Thyroid gland (tissue), 4 donors: ENCODE measurements around the gene CSRNP3. TPM values are rescaled to one million over a fixed set of nuclear protein-coding genes. Genes with fewer than 3 reads are reported as not detected.

Experiments
- DNase-seq, 2 donors: peaks; one replicate each; pipeline ENCODE4 v3.0.0-alpha.2; 2019
- H3K27ac ChIP-seq, 3 donors: fragments of 200-600 bp; sonication (generic); 1 replicate in 2 of 3; 2 replicates in 1 of 3; pipeline ENCODE4 v1.5.1; 2016 to 2019; ENCODE audit warnings: mild to moderate bottlenecking in 1 of 3, moderate library complexity in 1 of 3
- H3K27me3 ChIP-seq: fragments of 200-600 bp; sonication (generic); one replicate; pipeline ENCODE4 v1.5.1; 2019
- H3K36me3 ChIP-seq, 2 donors: fragments of 200-600 bp; sonication (generic); one replicate each; pipeline ENCODE4 v1.5.1; 2016 to 2019
- H3K4me1 ChIP-seq, 2 donors: fragments of 200-600 bp; sonication (generic); one replicate each; pipeline ENCODE4 v1.5.1; 2017 to 2019
- H3K4me3 ChIP-seq, 3 donors: fragments of 200-600 bp; sonication (generic); replicated peaks in 1 of 3; 1 replicate in 2 of 3; 2 replicates in 1 of 3; pipeline ENCODE4 v1.5.1; 2016; ENCODE audit warnings: mild to moderate bottlenecking in 1 of 3
- H3K9me3 ChIP-seq: fragments of 200-600 bp; sonication (generic); one replicate; pipeline ENCODE4 v1.5.1; 2017
- POLR2A ChIP-seq, 2 donors: fragments of 450-650 bp; IDR thresholded peaks; one replicate each; pipeline ENCODE4 v1.6.1; 2017; ENCODE audit warnings: antibody characterized with exemption in 2 of 2, mild to moderate bottlenecking in 2 of 2, moderate library complexity in 1 of 2
- WGBS, 2 donors: methylation state at CpG; one replicate each; pipeline ENCODE4 v1.1.5; 2017; 5-methylcytosine and 5-hydroxymethylcytosine counted together
- intact Hi-C: fragments of 100-400 bp; cut with DNase I; formaldehyde crosslinking; loops from one replicate; pipeline ENCODE4 v1.15.1; 2023
- total RNA-seq, 4 donors: library from RNA; depleted of rRNA; stranded (reverse); fragments of >200 nt; gene quantifications; one replicate each; pipeline ENCODE4 v1.2.3, GENCODE V29; 2016
- TF ChIP-seq, protein P1 (sequence below), 6 experiments: fragments of 200-600 bp in 3 of 6; fragments of 450-650 bp in 3 of 6; sonication (generic) in 3 of 6; IDR thresholded peaks; one replicate each; pipeline ENCODE4 v1.5.1; 2016 to 2019; ENCODE audit warnings: antibody characterized with exemption in 6 of 6, mild to moderate bottlenecking in 2 of 6, inconsistent platforms in 1 of 6, moderate library complexity in 1 of 6

The CSRNP3 gene
- total RNA-seq, 4 donors from 2014 or later: 6.0 to 16.5 (median 9.9) TPM

DNA sequence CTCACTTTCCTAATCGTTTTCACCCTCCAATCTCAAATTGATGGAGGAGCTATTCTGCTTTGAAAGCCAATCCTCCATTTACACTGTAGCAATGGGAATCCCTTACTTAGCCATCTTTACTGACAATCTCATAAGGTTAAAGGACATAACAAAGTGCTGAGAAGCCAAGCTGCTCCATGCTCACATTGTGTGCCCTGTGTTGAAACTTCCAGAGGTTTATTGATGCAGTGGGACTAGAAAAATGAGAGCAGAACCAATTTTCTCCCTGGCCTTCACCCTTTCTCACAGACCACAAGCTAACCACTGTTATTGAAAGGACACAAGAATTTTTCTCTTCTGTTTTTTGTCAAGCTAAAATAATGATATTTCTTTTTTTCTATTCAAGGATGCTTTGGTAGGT, 63.8 kb downstream of the CSRNP3 start:
- Histone ChIP-seq H3K27ac (no peak overlapping the region), H3K27me3 (no peaks in the 10 kb centered on the region), H3K4me3 (no peak overlapping the region), H3K4me1 (no peaks in the 10 kb centered on the region), H3K36me3 (no peaks in the 10 kb centered on the region), H3K9me3 (no peaks in the 10 kb centered on the region)
- 70 to 89% methylated on average over 1 of the region's 1 CpG for WGBS, 2 donors
- no peak for DNase-seq
- TF ChIP-seq POLR2A (IDR thresholded peaks at IDR 0.05): no peak
- TF ChIP-seq, protein P1, sequence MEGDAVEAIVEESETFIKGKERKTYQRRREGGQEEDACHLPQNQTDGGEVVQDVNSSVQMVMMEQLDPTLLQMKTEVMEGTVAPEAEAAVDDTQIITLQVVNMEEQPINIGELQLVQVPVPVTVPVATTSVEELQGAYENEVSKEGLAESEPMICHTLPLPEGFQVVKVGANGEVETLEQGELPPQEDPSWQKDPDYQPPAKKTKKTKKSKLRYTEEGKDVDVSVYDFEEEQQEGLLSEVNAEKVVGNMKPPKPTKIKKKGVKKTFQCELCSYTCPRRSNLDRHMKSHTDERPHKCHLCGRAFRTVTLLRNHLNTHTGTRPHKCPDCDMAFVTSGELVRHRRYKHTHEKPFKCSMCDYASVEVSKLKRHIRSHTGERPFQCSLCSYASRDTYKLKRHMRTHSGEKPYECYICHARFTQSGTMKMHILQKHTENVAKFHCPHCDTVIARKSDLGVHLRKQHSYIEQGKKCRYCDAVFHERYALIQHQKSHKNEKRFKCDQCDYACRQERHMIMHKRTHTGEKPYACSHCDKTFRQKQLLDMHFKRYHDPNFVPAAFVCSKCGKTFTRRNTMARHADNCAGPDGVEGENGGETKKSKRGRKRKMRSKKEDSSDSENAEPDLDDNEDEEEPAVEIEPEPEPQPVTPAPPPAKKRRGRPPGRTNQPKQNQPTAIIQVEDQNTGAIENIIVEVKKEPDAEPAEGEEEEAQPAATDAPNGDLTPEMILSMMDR (IDR thresholded peaks at IDR 0.05): no peak
- intact Hi-C loops: no loop called here

DNA sequence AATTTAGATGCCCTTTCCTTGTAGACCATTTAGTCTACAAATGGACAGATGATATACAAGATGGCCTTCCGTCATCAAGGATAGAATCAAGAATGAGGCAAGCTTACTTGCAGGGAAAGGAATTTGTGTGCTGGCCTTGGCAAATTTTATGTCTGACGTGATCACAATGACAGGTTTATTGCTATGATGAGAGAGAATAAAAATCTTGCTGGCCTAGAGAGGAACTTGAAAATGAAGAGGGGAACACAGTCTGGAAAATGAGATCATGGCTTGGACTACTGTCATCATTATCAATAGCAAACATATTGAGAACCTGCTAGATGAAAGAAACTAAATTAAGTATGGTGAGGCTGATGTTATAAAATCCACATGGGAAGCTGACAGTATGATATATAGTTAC, 66.0 kb downstream of the CSRNP3 start:
- no peak for TF ChIP-seq POLR2A (IDR thresholded peaks at IDR 0.05)
- TF ChIP-seq, protein P1 (IDR thresholded peaks at IDR 0.05): no peak
- Histone ChIP-seq H3K4me1 (peaks cover 0 to 10% of the 10 kb centered on the region in 2 donors), H3K27ac (no peak overlapping the region), H3K36me3 (no peaks in the 10 kb centered on the region), H3K4me3 (no peak overlapping the region), H3K9me3 (no peaks in the 10 kb centered on the region), H3K27me3 (no peaks in the 10 kb centered on the region)
- no peak for DNase-seq
- WGBS, 2 donors: 72 to 95% methylated on average over 2 of the region's 2 CpGs
- intact Hi-C loops: no loop called here

DNA sequence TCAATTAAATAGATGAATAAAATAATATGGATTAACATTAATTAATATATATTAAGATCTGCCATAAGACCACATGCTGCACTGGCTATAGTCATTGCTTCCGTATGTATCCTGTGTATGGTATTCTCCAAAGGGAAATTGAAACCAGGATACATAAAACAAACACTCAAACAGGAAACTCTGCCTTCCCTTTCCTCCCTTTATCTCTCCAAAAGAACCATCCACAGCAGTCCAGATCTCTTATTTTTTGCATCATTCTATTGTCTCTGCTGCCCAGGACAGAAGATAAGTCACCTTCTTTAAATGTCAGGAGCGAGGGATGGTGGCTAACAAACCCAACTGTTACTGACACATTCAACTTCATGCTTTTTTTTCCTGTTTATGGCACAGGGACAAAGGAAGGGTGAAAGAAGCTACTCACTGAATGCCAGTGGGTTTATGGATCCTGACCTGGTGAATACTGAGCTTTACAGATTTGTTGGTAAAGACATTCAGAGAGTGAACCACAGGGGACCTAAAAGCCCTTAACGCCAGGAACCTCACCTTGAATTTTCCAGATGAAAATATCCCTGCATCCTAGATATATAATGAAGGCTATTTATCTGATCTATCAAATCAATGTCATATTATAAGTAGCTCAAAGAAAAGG, 67.5 kb downstream of the CSRNP3 start:
- Histone ChIP-seq H3K4me3 (no peak overlapping the region), H3K4me1 (peaks cover 0 to 12% of the 10 kb centered on the region in 2 donors), H3K36me3 (no peaks in the 10 kb centered on the region), H3K27me3 (no peaks in the 10 kb centered on the region), H3K9me3 (no peaks in the 10 kb centered on the region), H3K27ac (no peak overlapping the region)
- DNase-seq: no peak
- TF ChIP-seq POLR2A (IDR thresholded peaks at IDR 0.05): no peak
- TF ChIP-seq, protein P1 (IDR thresholded peaks at IDR 0.05): no peak
- intact Hi-C loops: no loop called here
- WGBS, 2 donors: 54 to 58% methylated on average over 3 of the region's 3 CpGs

DNA sequence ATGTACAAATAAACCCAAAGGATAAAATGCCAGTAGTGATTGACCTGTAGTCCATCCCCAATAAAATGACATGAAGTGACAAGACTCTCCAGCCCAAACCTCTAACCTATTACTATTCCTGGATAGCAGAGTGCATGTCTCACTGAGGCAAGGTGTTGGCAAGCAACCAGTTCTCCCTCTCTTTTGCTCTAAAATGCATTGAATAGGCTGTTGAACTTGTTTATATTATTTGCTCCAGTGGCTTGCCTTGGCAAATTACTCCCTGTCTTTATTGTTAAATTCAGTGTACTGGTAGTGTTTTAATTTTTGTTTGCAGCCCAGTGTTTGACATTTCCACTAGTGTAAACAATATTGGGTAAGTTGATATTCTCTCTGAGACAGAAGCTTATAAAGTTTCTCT, 70.5 kb downstream of the CSRNP3 start:
- peak; percentile 54 to 59 for DNase-seq
- Histone ChIP-seq H3K9me3 (no peaks in the 10 kb centered on the region), H3K4me1 (peaks cover 0 to 12% of the 10 kb centered on the region in 2 donors), H3K4me3 (no peak overlapping the region), H3K27ac (no peak overlapping the region), H3K27me3 (no peaks in the 10 kb centered on the region), H3K36me3 (no peaks in the 10 kb centered on the region)
- intact Hi-C loops: no loop called here
- no peak for TF ChIP-seq POLR2A (IDR thresholded peaks at IDR 0.05)
- TF ChIP-seq, protein P1 (IDR thresholded peaks at IDR 0.05): no peak

DNA sequence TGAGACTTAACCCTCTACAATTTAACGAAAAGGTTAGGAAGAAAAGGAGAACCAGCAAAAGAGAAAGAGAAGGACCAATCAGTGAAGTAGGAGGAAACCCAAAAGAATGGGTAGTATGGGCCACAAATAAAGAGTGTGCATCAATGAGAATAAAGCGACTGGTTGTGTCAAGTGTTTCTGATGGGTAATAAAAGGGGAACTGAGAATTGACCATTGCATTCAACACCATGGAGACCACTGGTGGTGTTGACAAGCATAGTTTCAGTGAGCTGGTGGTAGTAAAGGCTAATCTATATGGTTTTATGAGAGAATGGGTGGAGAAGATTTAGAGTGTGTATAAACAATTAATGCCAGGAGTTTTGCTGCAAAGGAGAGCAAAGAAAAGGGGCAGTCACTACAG, 75.4 kb downstream of the CSRNP3 start:
- 96 to 97% methylated on average over 2 of the region's 2 CpGs for WGBS, 2 donors
- no peak for DNase-seq
- TF ChIP-seq, protein P1 (IDR thresholded peaks at IDR 0.05): no peak
- no peak for TF ChIP-seq POLR2A (IDR thresholded peaks at IDR 0.05)
- intact Hi-C loops: no loop called here
- Histone ChIP-seq H3K4me3 (no peak overlapping the region), H3K27me3 (no peaks in the 10 kb centered on the region), H3K4me1 (peaks cover 5 to 7% of the 10 kb centered on the region in 2 donors), H3K36me3 (no peaks in the 10 kb centered on the region), H3K9me3 (no peaks in the 10 kb centered on the region), H3K27ac (no peak overlapping the region)
